Lung (tissue), 12 donors: ENCODE results near the gene BCAM. TPM values are rescaled to one million over a fixed set of nuclear protein-coding genes. Genes with fewer than 3 reads are reported as not detected.

ENCODE experiments used
- ATAC-seq: fragments of 200-7000 bp; cut with Tn5 transposase; one replicate; pipeline ENCODE4 v1.9.1; 2020; ENCODE audit warnings: moderate number of reproducible peaks; ENCODE audit not compliant: insufficient read depth, low FRiP score
- DNase-seq, 3 donors: peaks; one replicate each; pipeline ENCODE4 v3.0.0-alpha.2; 2013 to 2017
- H3K27ac ChIP-seq, 2 donors: one replicate each; pipeline ENCODE4 v1.5.1; 2013; ENCODE audit warnings: mild to moderate bottlenecking in 2 of 2, moderate library complexity in 2 of 2, control low read depth in 1 of 2, inconsistent platforms in 1 of 2, low read depth in 1 of 2, low read length in 1 of 2
- H3K27me3 ChIP-seq, 3 donors: one replicate each; pipeline ENCODE4 v1.5.1; 2013; ENCODE audit warnings: low read length in 2 of 3; ENCODE audit not compliant: control insufficient read depth in 3 of 3, insufficient read depth in 3 of 3
- H3K36me3 ChIP-seq, 4 donors: one replicate each; pipeline ENCODE4 v1.5.1; 2013; ENCODE audit warnings: low read length in 4 of 4, mild to moderate bottlenecking in 1 of 4, moderate library complexity in 1 of 4; ENCODE audit not compliant: control insufficient read depth in 4 of 4, insufficient read depth in 4 of 4
- H3K4me1 ChIP-seq, 5 donors: one replicate each; pipeline ENCODE4 v1.5.1; 2013; ENCODE audit warnings: low read length in 5 of 5, mild to moderate bottlenecking in 2 of 5, moderate library complexity in 1 of 5; ENCODE audit not compliant: control insufficient read depth in 5 of 5, insufficient read depth in 5 of 5
- H3K4me3 ChIP-seq: one replicate; pipeline ENCODE4 v1.5.1; 2013; ENCODE audit warnings: mild to moderate bottlenecking, control low read depth, moderate library complexity
- H3K9ac ChIP-seq, 2 donors: one replicate each; pipeline ENCODE4 v1.5.1; 2013; ENCODE audit warnings: low read length in 2 of 2, control low read depth in 1 of 2; ENCODE audit not compliant: insufficient read depth in 1 of 2
- H3K9me3 ChIP-seq, 4 donors: one replicate each; pipeline ENCODE4 v1.5.1; 2013; ENCODE audit warnings: low read length in 3 of 4, mild to moderate bottlenecking in 1 of 4, moderate library complexity in 1 of 4; ENCODE audit not compliant: control insufficient read depth in 4 of 4, insufficient read depth in 3 of 4
- CTCF ChIP-seq: IDR thresholded peaks from 2 replicates; pipeline ENCODE4 v1.5.1; 2012; ENCODE audit warnings: mild to moderate bottlenecking; ENCODE audit errors: control extremely low read depth, extremely low read depth
- WGBS, 2 donors: extraction: QIAGEN DNeasy Blood & Tissue Kit; methylation state at CpG; one replicate each; pipeline ENCODE4 v1.1.7; 2013; 5-methylcytosine and 5-hydroxymethylcytosine counted together
- polyA plus RNA-seq, 2 donors: library from polyadenylated mRNA; stranded (reverse); fragments of 200-250 nt; gene quantifications; one replicate each; pipeline ENCODE4 v1.2.1, GENCODE V29; 2013
- total RNA-seq, 2 donors: library from RNA; depleted of rRNA in 1 of 2; stranded (reverse); fragments of >200 nt in 1 of 2; gene quantifications; one replicate each; pipeline ENCODE4 v1.2.1, GENCODE V29; 2014 to 2021
- donor health status: control.
- donor health status: control.
- donor health status: Bipolar disorder and iron deficiency.
- donor health status: healthy.
- donor health status: DM: yes; HTN: yes; CAD: no.

Gene BCAM
- total and polyA plus RNA-seq, 4 donors: 59.2 to 225 (median 185) TPM

- ATAC-seq: no peak
- Histone ChIP-seq H3K4me3 (no peak overlapping the region), H3K9ac (no peak overlapping the region), H3K9me3 (no peaks in the 10 kb centered on the region), H3K4me1 (peaks cover 0 to 15% (median 3%) of the 10 kb centered on the region in 5 donors), H3K27ac (no peak overlapping the region), H3K27me3 (no peaks in the 10 kb centered on the region), H3K36me3 (no peaks in the 10 kb centered on the region)
- TF ChIP-seq CTCF: no peak
- peak; percentile 55 to 86 (median 83) for DNase-seq
- 55 to 76% methylated on average over 3 of the region's 3 CpGs for WGBS, 2 donors
These were observed 35.9 kb upstream of the BCAM start for GRCh38 chr19:44772959-44773358.

- 84 to 90% methylated on average over 6 of the region's 6 CpGs for WGBS, 2 donors
- no peak for TF ChIP-seq CTCF
- no peak overlapping the region for H3K9ac ChIP-seq
These were observed 33.1 kb upstream of the BCAM start for GRCh38 chr19:44775676-44776240.

GRCh38 chr19:44776402-44777096 lies 32.4 kb upstream of the BCAM start:
- H3K9ac ChIP-seq: no peak overlapping the region
- WGBS, 2 donors: 83 to 88% methylated on average over 23 of the region's 23 CpGs
- no peak for TF ChIP-seq CTCF
- no peak for ATAC-seq
- peaks cover 0 to 15% (median 3%) of the 10 kb centered on the region in 5 donors for H3K4me1 ChIP-seq
- H3K9me3 ChIP-seq: no peaks in the 10 kb centered on the region
- peaks cover 0 to 2% (median 0%) of the 10 kb centered on the region in 4 donors for H3K36me3 ChIP-seq
- H3K27me3 ChIP-seq: no peaks in the 10 kb centered on the region
- peak; percentile 34 to 63 (median 39) for DNase-seq
- no peak overlapping the region for H3K4me3 ChIP-seq
- no peak overlapping the region for H3K27ac ChIP-seq

More at GRCh38 chr19:44775676-44776240, 33.1 kb upstream of the BCAM start:
- Histone ChIP-seq H3K36me3 (no peaks in the 10 kb centered on the region), H3K4me1 (peaks cover 0 to 15% (median 3%) of the 10 kb centered on the region in 5 donors), H3K27ac (no peak overlapping the region), H3K27me3 (no peaks in the 10 kb centered on the region), H3K9me3 (no peaks in the 10 kb centered on the region), H3K4me3 (no peak overlapping the region)
- no peak for DNase-seq
- no peak for ATAC-seq
